ENCODE results near the gene NKTR. TPM values are rescaled to one million over a fixed set of nuclear protein-coding genes. Genes with fewer than 3 reads are reported as not detected.

Gene NKTR
- total RNA-seq = 10 to 100 TPM; 45.8 to 46.0 TPM

GRCh38 chr3:42600111-42600957, at the start of gene NKTR:
Gene NKTR, plus strand, starts transcription at chr3:42600686. Its CDS starts 321 bp downstream, at chr3:42601007.

DNA sequence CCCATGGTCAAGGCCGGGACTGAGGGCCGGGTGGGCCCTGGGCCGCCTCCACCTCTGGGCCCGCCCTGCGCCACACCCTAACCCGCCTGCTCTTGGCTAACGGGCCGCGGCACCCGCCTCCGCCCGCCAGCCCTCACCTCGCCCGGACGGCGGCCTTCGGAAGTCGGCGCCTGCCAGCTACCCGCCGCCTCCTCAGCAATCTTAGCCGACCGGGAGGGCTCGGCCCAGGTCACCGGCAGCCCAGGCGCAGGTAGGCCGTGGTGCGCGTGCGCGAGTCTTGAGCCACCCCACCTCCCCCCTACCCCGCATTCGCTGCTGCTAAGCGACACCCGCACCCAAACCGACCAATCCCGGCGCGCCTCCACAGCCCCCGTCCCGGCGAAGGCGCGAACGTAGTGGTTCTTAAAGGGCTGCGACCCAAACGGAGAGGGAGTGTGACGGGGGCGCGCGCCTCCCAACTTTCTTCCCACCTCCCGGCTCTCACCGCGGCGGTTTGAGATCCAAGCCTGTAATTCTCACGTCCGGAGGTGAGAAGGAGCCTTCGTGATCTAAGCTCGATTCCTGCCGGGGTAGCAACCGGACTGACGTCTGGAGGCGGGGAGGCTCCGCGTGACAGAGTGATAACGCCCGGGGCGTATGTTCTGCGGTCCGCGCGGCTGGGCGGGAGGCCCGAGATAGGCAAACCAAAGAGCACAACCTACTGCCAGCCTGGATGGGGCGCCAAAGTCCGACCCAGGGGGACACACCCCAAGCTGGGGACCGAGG, 18.6 kb upstream of the NKTR start, which contains the start of gene SEC22C:
Gene SEC22C (minus strand): TSS at position 259 of the 765 bp plus-strand sequence. CDS start 12,921 bp downstream, outside the sequence.

DNA sequence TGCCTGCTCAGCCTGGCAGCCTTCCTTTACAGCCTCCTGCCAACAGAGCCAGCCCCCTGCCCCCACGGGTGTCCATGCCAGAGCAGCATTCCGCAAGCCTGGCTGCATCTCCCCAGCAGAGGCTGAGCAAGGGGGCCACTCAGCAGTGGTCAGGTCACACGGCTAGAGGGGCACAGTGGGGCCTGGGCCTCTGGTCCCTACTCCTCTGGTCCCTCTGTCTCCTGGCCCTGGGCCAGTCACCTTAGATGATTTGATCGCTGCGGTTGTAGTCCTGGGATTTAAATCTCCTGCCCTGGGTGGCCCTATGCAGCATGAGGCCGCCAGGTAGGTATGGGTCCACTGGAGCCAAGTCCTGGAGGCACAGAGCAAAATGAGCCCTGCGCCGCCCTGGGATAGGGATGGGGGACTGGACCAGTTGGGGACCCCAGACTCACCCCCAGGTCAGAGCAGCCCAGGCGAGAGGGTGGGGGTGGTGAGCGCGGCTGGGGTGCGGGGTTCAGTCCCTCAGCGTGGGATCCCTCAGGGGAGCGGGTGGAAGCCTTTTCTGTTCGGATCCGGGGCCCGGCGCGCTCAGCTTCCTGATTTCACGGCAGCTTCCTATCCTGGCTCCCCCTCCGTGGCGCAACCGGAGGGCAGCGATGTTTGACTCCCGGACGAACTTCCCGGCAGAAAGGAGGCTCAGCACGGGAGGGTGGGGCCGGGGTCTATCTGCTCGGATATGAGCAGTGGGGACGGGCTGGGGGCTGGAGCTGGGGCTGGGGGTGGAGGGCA, 53.3 kb downstream of the NKTR start, which contains the start of gene ZBTB47:
Gene ZBTB47 (plus strand): TSS at position 138 of the 771 bp plus-strand sequence. CDS start 4,659 bp downstream, outside the sequence.

GRCh38 chr3:42685363-42685881, 84.9 kb downstream of the NKTR start, which contains the start of gene KLHL40:
Gene KLHL40, plus strand, starts transcription at chr3:42685537. Its CDS starts 82 bp downstream, at chr3:42685619.

Other genes starting within 250 kb of the NKTR start
- gene LYZL4, start 190.1 kb upstream of the NKTR start, total RNA-seq = not detected
- not detected for gene VIPR1, start 98.0 kb upstream of the NKTR start, total RNA-seq
- 10 to 100 TPM; 97.9 to 98.4 TPM for gene SEC22C, start 18.7 kb upstream of the NKTR start, total RNA-seq
- gene SS18L2, start 9.8 kb upstream of the NKTR start, total RNA-seq = 10 to 100 TPM; 17.2 to 32.3 TPM
- gene ZBTB47, start 53.0 kb downstream of the NKTR start, total RNA-seq = 10 to 100 TPM; 10.7 to 14.1 TPM
- not detected for gene KLHL40, start 84.9 kb downstream of the NKTR start, total RNA-seq
- not detected for gene HHATL, start 102.1 kb downstream of the NKTR start, total RNA-seq
- under 1 TPM in 1 of 2 donors, not detected in 1; 0.33 TPM for gene CCDC13, start 172.6 kb downstream of the NKTR start, total RNA-seq
- 100 to 1,000 TPM; 116 to 157 TPM for gene HIGD1A, start 203.8 kb downstream of the NKTR start, total RNA-seq
- gene ACKR2, start 208.8 kb downstream of the NKTR start, total RNA-seq = under 1 TPM in 1 of 2 donors, not detected in 1; under 0.01 TPM

Measured in melanocyte of skin (primary cell).